Ovary (tissue), 9 donors: Measurements from ENCODE around the gene LRP10. TPM values are rescaled to one million over a fixed set of nuclear protein-coding genes. Genes with fewer than 3 reads are reported as not detected.

Experiments used
- DNase-seq, 5 donors: peaks; one replicate each; pipeline ENCODE4 v3.0.0-alpha.2; 2019 to 2020
- H3K27ac ChIP-seq, 2 donors: fragments of 200-600 bp; one replicate each; pipeline versions ENCODE4 v1.5.1 to v1.8.0; 2019 to 2022
- H3K27me3 ChIP-seq: fragments of 200-600 bp; one replicate; pipeline ENCODE4 v1.8.0; 2022
- H3K36me3 ChIP-seq: fragments of 200-600 bp; sonication (generic); one replicate; pipeline ENCODE4 v1.5.1; 2019
- H3K4me1 ChIP-seq: one replicate; pipeline ENCODE4 v1.8.1; 2013; ENCODE audit warnings: mild to moderate bottlenecking, moderate library complexity; ENCODE audit not compliant: insufficient read depth
- H3K4me3 ChIP-seq: fragments of 200-600 bp; sonication (generic); one replicate; pipeline ENCODE4 v1.5.1; 2017
- H3K9me3 ChIP-seq, 2 donors: fragments of 200-600 bp in 1 of 2; sonication (generic) in 1 of 2; one replicate each; pipeline versions ENCODE4 v1.5.1 to v1.8.1; 2013 to 2019; ENCODE audit warnings: mild to moderate bottlenecking in 1 of 2, moderate library complexity in 1 of 2
- CTCF ChIP-seq, 3 donors: fragments of 450-650 bp in 2 of 3; fragments of 200-600 bp in 1 of 3; IDR thresholded peaks; one replicate each; pipeline versions ENCODE4 v1.5.1 to v1.8.0; 2016 to 2022; ENCODE audit warnings: antibody characterized with exemption in 3 of 3, mild to moderate bottlenecking in 1 of 3
- EP300 ChIP-seq: sonication (generic); formaldehyde crosslinking; IDR thresholded peaks from one replicate; pipeline ENCODE4 v1.6.1; 2017; ENCODE audit warnings: antibody characterized with exemption
- POLR2A ChIP-seq: fragments of 450-650 bp; IDR thresholded peaks from one replicate; pipeline ENCODE4 v1.6.1; 2017; ENCODE audit warnings: antibody characterized with exemption, mild to moderate bottlenecking, moderate library complexity
- WGBS, 3 donors: extraction: QIAGEN DNeasy Blood & Tissue Kit in 1 of 3; methylation state at CpG; one replicate each; pipeline versions ENCODE4 v1.1.5 to v1.1.7; 2013 to 2017; 5-methylcytosine and 5-hydroxymethylcytosine counted together
- intact Hi-C, 4 donors: fragments of 100-400 bp; cut with DNase I; formaldehyde crosslinking; loops; one replicate each; pipeline versions ENCODE4 v1.11.0 to v1.15.1; 2022 to 2023
- polyA plus RNA-seq, 2 donors: library from polyadenylated mRNA; stranded (reverse); fragments of 200-250 nt in 1 of 2; fragments of 350-450 nt in 1 of 2; fragmentation: Illumina TruSeq in 1 of 2; extraction: RNeasy Lipid Tissue Mini Kit (QIAGEN cat#74804) in 1 of 2; gene quantifications; one replicate each; pipeline ENCODE4 v1.2.3, GENCODE V29; 2013 to 2014
- total RNA-seq, 7 donors: library from RNA; depleted of rRNA in 2 of 7; stranded (reverse); fragments of >200 nt in 2 of 7; fragmentation: NEBNext Ultra II Directional in 3 of 7; extraction: Animal tissue kit (Norgen Biotek cat#: 25700) in 3 of 7; gene quantifications; one replicate each; pipeline versions ENCODE4 v1.1.0 to v1.2.4, GENCODE V29; 2016 to 2023
- donor health status: DM: no; HTN: no; CAD: no; lungs with moderate emphysema.
- donor health status: DM: no; HTN: no; CAD: no.
- donor health status: Bipolar disorder and iron deficiency.
- donor health status: DM: yes; HTN: yes; CAD: no.
- donor health status: DM: no; HTN: no; CAD: no.
- donor health status: DM: yes; HTN: yes; CAD: no.

Gene LRP10
- total and polyA plus RNA-seq, 9 donors: 32.4 to 122 (median 94.0) TPM

GRCh38 chr14:22919601-22919921 lies 48.0 kb downstream of the LRP10 start:
- Histone ChIP-seq H3K9me3 (no peaks in the 10 kb centered on the region), H3K4me3 (peak overlapping the region; percentile 40), H3K4me1 (peaks cover 6% of the 10 kb centered on the region), H3K27me3 (no peaks in the 10 kb centered on the region), H3K27ac (peak overlapping the region; percentile 68 to 100), H3K36me3 (no peaks in the 10 kb centered on the region)
- TF ChIP-seq EP300: no peak
- TF ChIP-seq CTCF (IDR thresholded peaks at IDR 0.05): no peak
- TF ChIP-seq POLR2A: no peak
- intact Hi-C loops: no loop called here
- WGBS, 3 donors: 7 to 10% (median 8%) methylated on average over 10 of the region's 10 CpGs
- DNase-seq: no peak

GRCh38 chr14:22920697-22921096 lies 49.2 kb downstream of the LRP10 start:
- Histone ChIP-seq H3K9me3 (no peaks in the 10 kb centered on the region), H3K27me3 (no peaks in the 10 kb centered on the region), H3K36me3 (no peaks in the 10 kb centered on the region), H3K4me3 (no peak overlapping the region), H3K27ac (no peak overlapping the region), H3K4me1 (peaks cover 6% of the 10 kb centered on the region)
- WGBS, 3 donors: 75 to 85% (median 78%) methylated on average over 6 of the region's 6 CpGs
- TF ChIP-seq CTCF (IDR thresholded peaks at IDR 0.05) (no peak), POLR2A (no peak), EP300 (no peak)
- intact Hi-C loops: no loop called here
- no peak for DNase-seq

- Histone ChIP-seq H3K4me3 (no peak overlapping the region), H3K27ac (no peak overlapping the region), H3K4me1 (peaks cover 5% of the 10 kb centered on the region), H3K27me3 (no peaks in the 10 kb centered on the region), H3K36me3 (no peaks in the 10 kb centered on the region), H3K9me3 (no peaks in the 10 kb centered on the region)
- no peak for TF ChIP-seq EP300
- no peak for TF ChIP-seq POLR2A
- 82 to 89% (median 84%) methylated on average over 2 of the region's 2 CpGs for whole genome bisulfite sequencing, 3 donors
- intact Hi-C loops: no loop called here
- DNase-seq: no peak
Measured at GRCh38 chr14:22922294-22922693, 50.8 kb downstream of the LRP10 start.

GRCh38 chr14:22923746-22924145 lies 52.2 kb downstream of the LRP10 start:
- H3K27ac ChIP-seq: no peak overlapping the region
- H3K4me3 ChIP-seq: no peak overlapping the region
- peaks cover 2% of the 10 kb centered on the region for H3K4me1 ChIP-seq
- no peak for DNase-seq
- H3K36me3 ChIP-seq: no peaks in the 10 kb centered on the region
- 95 to 97% (median 97%) methylated on average over 5 of the region's 5 CpGs for WGBS, 3 donors
- H3K9me3 ChIP-seq: no peaks in the 10 kb centered on the region
- intact Hi-C loops: no loop called here
- no peaks in the 10 kb centered on the region for H3K27me3 ChIP-seq
- no peak for TF ChIP-seq CTCF (IDR thresholded peaks at IDR 0.05)
- no peak for TF ChIP-seq EP300
- TF ChIP-seq POLR2A: no peak

GRCh38 chr14:22925513-22925912 lies 54.0 kb downstream of the LRP10 start:
- no peak for DNase-seq
- Histone ChIP-seq H3K4me3 (no peak overlapping the region), H3K36me3 (no peaks in the 10 kb centered on the region), H3K4me1 (no peaks in the 10 kb centered on the region), H3K9me3 (no peaks in the 10 kb centered on the region), H3K27me3 (no peaks in the 10 kb centered on the region), H3K27ac (no peak overlapping the region)
- WGBS, 3 donors: 92 to 94% (median 94%) methylated on average over 8 of the region's 8 CpGs
- intact Hi-C loops: no loop called here
- TF ChIP-seq POLR2A: no peak
- no peak for TF ChIP-seq CTCF (IDR thresholded peaks at IDR 0.05)
- TF ChIP-seq EP300: no peak
